NCI-H146 (cell line): ENCODE measurements around the gene ITPR1.

ENCODE experiments used
- DNase-seq: peaks from one replicate; lab custom pipeline; 2025; lab: John Stamatoyannopoulos, UW

ITPR1 gene

DNA sequence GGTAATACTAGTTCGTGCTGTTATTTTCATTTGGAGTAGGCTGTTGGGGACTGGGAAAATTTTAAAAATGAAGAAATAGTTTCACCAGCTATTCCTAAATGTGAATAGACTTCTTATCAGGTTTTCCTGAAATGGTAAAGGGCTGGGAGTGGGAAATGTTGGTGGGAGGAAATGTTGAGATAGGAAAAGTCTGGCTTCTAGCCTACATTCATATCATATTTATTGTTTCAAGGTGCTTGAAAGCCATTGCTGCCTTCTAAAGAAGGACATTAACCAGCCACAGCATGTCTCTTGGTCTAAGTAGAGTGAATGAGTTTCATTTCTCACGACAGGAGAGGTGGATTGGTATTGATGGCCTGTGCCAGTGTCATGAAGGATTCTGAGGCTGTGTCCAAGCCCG, 288.9 kb downstream of the ITPR1 start:
- DNase-seq: no peak

DNA sequence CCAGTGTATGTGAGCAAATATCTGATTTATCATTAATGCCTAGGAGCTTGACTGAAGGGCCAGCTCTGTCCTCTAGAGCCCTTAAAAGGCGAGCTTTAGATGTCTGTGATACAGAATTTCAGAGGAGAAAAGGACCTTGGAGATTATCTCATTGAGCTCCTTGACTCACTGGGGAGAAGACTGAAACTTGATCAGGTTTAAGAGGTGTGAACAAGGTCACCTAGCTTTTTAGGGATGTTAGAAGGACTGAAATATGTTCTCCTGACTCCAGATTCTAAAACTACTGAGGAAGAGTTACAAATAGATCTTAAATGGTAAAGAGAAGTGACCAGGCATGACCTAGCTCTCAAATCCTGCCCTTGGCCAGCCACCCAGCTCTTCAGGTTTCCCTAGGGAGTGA, 292.4 kb downstream of the ITPR1 start:
- DNase-seq: no peak

GRCh38 chr3:4786431-4786830, 293.3 kb downstream of the ITPR1 start:
- no peak for DNase-seq

DNA sequence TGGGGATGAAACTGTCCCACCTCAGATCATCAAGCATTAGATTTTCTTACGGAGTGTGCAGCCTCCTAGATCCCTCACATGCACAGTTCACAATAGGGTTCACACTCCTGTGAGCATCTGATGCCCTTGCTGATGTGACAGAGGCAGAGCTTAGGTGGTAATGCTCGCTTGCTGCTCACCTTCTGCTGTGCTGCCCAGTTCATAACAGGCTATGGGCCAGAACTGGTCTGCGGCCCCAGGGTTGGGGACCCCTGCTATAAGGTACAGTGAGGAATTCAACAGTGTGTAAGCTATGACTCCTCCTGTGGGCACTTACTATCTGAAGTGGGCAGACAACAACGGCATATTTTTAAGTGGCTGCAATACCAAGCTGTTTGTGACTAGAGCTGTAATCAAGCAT, 298.2 kb downstream of the ITPR1 start:
- DNase-seq: no peak

DNA sequence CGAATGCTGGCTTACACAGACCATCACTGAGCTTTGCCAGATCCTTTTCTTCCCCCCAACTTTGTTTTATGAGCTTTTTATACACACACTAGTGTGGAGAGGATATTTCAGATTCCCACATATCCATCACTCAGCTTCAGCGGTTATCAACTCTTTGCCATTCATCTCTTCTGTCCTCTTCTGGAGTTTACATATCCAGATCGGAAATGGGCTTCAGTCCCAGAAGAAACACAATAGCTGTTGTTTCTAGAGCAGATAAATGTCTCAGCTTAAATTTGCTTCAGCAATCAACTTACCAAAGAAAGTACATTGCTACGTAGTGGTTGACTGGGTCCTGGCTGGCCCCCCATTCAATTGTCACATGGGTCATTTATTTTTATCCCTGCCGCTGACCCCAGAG, 300.2 kb downstream of the ITPR1 start:
- no peak for DNase-seq

GRCh38 chr3:4794331-4794730, 301.2 kb downstream of the ITPR1 start:
- no peak for DNase-seq

DNA sequence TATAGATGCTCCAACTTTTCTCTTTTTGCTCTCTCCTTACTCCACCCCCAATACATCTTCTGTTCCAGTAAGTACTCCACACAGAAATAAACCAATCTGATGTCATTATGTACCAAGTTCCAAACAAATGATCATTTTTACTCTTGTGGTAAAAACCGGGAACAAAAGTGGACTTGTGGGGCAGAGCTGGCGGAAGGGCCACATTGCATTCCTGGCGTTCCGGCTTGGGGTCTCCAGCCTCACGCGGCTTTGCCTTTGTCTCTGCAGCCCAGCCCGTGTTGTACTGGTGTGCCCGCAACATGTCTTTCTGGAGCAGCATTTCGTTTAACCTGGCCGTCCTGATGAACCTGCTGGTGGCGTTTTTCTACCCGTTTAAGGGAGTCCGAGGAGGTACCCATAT, 301.6 kb downstream of the ITPR1 start:
- DNase-seq: no peak

DNA sequence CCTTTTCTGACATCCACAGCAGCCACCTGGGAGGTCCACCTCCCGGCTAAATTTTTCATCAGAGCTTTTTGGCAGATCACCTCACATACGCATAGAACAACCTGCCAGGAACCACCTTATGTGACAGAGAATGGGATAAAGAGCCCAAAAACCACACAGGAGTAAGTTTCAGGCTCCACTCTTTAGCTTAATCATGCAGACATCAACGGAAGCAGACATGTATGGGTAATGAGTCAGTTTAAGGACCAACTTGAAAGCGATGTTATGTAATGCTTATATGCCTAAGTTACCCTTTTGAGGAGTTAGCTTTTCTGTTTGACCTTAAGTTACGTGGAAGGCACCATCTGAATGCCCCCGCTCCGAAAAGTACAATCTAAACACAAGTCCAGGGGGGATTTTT, 302.8 kb downstream of the ITPR1 start:
- DNase-seq: no peak

GRCh38 chr3:4797201-4797705, 304.1 kb downstream of the ITPR1 start:
- DNase-seq: no peak

DNA sequence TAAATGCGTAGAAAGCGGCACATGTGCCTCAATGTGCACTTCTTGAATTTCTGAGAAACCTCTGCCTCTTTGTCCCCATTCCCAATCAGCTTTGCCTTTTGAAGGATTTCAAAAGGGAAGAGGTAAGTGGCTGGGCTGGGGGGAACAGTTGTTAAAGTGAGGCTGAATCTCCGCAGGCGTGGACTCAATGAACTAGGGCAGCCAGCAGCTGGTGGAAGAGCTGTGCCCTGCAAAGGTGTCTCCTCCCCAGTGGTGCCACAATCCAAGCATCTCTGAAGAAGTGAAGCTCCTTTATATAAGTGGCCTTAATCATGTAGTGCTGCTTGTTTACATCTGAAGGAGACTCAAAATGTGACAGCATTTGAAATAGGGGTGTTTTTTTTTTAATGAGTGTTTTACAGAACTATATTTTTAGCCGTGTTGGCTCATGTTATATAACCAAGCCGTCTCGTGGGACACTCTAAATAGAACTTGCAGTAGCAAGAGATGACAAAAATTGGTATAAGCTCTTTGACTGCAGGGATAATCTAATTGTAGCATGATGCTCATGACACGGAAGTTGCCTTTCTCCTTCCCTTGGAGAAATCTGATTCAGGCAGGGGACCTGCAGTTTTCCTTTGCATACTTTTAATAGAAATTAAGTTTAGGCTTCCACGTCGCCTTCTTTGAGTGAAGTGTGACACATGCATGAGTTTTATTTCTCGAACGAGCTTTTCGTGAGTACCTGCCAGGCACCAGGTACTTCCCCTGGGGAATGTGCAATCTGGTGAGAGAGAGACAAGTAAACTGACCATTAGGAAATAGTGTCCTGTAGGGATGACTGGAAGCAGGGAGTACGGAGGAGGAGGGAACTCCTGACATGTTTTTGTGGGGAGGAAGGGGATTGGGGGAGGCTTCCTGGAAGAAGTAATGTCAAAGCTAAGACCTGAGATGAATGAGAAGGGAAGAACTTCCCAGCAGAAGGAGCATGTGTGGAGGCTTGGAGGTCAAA, 306.4 kb downstream of the ITPR1 start:
- DNase-seq: no peak

- DNase-seq: no peak
Measured at GRCh38 chr3:4800595-4800994, 307.4 kb downstream of the ITPR1 start.

DNA sequence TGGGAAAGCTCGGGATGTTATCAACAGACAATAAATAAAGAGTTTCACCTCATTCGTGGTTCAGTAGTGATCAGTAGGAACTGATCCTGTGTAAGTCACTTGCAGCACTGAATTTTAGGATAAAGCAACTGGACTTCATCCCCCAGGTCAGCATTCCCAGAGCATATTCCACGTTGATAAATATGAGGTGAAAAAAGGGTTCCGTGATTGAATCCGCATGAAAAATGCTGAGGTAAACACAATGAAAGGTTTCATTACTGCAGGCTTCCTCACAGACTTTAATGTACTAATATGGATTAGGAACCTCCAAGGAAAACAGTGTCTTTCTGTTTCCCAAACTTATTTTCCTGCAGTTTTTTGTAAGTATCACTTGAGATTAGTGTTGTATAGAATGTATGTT, 308.7 kb downstream of the ITPR1 start:
- DNase-seq: no peak

DNA sequence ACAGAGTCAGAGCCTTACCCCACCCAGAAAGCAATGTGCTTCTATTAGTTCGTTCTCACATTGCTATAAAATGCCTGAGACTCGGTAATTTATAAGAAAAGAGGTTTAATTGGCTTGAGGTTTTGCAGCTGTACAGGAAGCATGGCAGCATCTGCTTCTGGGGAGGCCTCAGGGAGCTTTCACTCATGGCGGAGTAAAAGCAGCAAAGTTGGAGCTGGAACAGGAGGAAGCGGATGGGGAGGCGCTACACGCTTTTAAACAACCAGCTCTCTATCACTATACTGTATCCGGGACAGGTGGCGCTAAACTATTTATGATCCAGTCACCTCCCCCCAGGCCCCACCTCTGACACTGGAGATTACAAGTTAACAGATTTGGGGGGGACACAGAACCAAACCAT, 309.8 kb downstream of the ITPR1 start:
- no peak for DNase-seq

DNA sequence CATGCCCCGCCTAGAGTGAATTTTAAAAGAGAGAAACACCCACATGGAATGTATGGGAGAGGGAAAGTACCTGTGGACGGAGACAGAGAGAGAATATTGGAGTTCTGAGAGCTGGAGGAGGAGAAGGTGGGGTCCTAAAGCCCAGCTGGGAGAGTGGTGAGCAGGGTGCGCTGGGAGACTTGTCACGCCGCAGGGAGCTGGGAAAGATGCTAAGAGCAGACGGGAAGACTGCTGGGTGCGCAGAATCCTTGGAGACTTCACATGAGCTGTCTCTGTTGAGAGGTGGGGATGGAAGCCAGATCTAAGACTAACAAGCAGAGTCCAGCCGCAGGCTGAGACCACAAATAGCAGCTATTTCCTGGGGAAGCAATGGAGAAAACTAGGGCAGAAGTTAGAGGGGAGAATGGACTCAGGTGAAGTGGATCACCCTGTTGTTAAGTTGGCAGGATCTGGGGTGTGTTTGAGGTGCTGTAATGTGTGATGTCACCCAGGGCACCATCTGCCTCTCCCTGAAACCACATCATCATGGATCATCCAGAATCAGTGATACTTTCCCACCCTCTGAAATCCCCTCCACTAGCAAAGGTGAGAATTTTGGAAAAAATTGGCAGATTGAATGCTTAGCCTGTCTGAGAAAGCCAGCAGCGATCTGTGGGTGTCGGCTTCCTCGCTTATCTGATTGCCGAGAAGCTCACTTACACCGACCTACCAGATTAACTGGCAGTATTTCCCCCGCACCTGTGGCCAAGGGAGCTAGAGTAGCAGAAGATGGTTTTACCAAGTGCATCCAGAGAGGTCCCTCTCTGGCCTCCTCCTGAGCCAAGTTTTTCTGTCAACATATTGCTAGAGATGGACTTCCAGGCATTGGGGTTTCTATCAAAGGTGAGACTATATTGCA, 311.3 kb downstream of the ITPR1 start:
- DNase-seq: no peak

GRCh38 chr3:4805662-4806061, 312.5 kb downstream of the ITPR1 start:
- DNase-seq: no peak

DNA sequence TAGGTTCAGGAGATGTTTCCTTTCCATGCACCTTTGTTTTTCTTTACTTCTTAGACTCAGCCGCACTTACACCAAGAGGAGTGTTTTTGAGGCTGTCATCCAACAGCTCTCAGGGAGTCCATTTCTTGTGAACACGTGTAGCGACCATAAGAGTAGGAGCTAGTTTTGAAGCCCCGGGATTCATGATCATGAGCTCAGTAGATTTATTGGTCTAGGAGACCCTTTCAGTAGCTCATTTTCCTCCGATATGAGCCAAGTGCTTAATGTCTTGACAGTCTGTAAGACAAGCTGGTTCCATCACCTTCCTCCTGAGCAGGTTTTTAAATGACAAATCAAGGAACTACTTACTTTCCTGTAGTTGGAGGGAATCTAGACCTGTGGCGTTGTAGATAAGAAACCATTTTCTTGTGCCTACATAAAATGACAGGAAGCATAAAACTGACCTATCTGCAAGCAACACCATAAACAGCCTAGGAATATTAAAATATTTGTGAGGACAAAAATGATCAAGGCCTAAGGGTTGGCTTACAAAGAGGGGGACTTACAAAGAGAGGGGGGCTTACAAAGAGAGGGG, 313.5 kb downstream of the ITPR1 start:
- no peak for DNase-seq

DNA sequence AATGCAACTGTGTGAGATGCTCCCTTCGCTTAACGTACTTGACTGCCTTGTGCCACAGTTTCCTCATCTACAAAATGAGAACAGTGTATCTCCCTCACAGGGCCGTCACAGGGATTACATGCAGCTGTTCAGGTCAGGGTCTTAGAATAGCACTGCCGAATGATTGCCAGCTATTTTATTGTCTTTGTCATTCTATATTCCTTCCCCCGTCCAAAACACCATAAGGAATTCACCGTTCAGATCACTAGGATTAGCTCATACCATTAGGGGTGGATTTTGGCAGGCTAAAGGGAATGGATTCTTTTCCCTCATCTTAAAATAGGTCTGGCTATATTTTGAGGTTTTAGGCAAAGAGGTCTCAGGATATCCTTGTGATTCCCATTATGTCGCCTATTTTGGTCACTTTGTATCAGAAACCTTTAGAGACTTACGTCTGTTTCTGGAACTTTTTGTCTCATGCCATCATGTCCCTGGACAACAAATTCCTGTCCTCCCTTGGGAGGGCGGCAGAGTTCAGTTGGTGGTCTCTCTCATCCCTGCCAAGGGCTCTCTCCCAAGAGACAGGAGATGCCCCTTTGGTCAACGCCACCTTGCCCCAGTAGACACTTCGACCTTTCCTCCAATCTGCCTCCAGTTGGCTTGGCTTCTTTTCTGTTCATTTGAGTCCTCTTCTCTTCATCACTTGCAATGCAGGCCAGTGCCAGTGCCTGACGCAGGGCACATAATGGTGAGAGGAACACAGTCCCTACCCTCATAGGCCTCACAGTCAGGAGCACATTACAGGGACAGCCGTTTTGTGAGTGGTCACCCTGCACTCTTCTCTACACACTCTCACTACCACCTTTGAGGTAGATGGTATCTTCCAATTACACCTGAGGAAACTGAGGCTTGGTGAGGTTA, 314.5 kb downstream of the ITPR1 start:
- DNase-seq: no peak

DNA sequence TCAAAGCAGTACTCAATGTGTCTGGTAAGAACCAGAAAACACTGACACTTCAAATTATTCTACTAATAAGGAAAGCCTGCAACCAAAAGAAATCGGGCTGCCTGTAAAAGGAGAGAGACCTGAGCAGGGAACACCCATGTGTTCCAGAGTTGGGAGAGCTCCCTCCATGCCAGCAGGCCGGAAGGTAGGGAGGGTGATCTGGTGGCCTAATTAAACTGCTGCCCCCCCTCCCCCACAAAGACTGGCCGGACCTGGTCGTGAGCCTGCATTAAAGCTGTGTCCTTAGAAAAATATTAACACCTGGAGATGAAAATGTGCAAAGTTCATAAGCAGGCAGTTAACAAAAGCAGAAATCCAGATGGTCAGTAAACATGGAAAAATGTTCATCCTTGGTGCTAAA, 315.5 kb downstream of the ITPR1 start:
- DNase-seq: no peak

- DNase-seq: no peak
Measured at GRCh38 chr3:4809922-4810321, 316.8 kb downstream of the ITPR1 start.

DNA sequence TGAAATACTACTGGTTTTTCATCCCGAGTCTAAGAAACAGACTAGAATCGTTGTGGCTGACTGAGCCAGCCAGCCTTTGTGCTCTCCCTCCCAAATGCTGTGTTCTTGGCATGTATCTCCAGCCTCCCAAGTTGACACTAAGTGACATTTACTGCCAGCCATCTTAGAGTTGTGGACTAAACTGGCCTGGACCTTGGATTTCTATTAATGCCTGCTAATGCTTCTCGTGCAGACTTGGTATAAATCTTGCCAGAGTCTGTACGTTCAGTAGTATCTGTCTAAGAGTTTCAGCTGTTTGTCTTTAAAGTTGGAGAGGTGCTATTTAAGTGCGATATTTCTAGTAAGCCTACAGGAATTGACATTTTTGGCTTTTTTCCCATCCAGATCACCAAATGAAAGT, 319.4 kb downstream of the ITPR1 start:
- no peak for DNase-seq

GRCh38 chr3:4813909-4814304, 320.8 kb downstream of the ITPR1 start:
- no peak for DNase-seq
